GM12878 (cell line): Measurements from ENCODE around the gene PRSS1. TPM values are rescaled to one million over a fixed set of nuclear protein-coding genes. Genes with fewer than 3 reads are reported as not detected.

Experiments used
- CBX3 ChIP-seq: fragments of 200-600 bp; sonication (generic); IDR thresholded peaks from 2 replicates; pipeline ENCODE4 v1.6.1; 2016; ENCODE audit warnings: low read depth, borderline replicate concordance
- CHD2 ChIP-seq: IDR thresholded peaks from 2 replicates; pipeline ENCODE4 v1.6.1; 2011; ENCODE audit warnings: low read depth, low read length, improper control_type of control experiment, borderline replicate concordance
- CTCF ChIP-seq, 3 experiments: IDR thresholded peaks in 2 of 3; conservative IDR thresholded peaks in 1 of 3; 2 replicates each; pipeline ENCODE4 v1.5.1; 2011; ENCODE audit warnings: low read depth in 3 of 3, low read length in 3 of 3, mild to moderate bottlenecking in 3 of 3, control low read depth in 2 of 3, moderate library complexity in 2 of 3, inconsistent platforms in 1 of 3, mixed read lengths in 1 of 3; ENCODE audit not compliant: control insufficient read depth in 2 of 3, insufficient read depth in 1 of 3; ENCODE audit errors: extremely low read depth in 1 of 3
- DPF2 ChIP-seq: fragments of 450-650 bp; IDR thresholded peaks from 2 replicates; pipeline ENCODE4 v1.6.1; 2017; ENCODE audit warnings: mild to moderate bottlenecking
- EP300 ChIP-seq, 2 experiments: fragments of 150-350 bp in 1 of 2; IDR thresholded peaks; 2 replicates each; pipeline ENCODE4 v1.6.1; 2011 to 2012; ENCODE audit warnings: low read depth in 2 of 2, low read length in 2 of 2, borderline replicate concordance in 1 of 2, improper control_type of control experiment in 1 of 2, inconsistent platforms in 1 of 2; ENCODE audit not compliant: control insufficient read depth in 1 of 2
- FOS ChIP-seq: IDR thresholded peaks from 3 replicates; pipeline ENCODE4 v1.6.1; 2011; ENCODE audit warnings: borderline replicate concordance; ENCODE audit not compliant: insufficient read length; ENCODE audit errors: extremely low read depth
- GABPA ChIP-seq: IDR thresholded peaks from 2 replicates; pipeline ENCODE4 v1.6.1; 2014; ENCODE audit warnings: antibody characterized with exemption, low read depth, mild to moderate bottlenecking, inconsistent platforms
- HCFC1 ChIP-seq: fragments of 150-350 bp; IDR thresholded peaks from 2 replicates; pipeline ENCODE4 v1.6.1; 2014; ENCODE audit warnings: low read length
- JUNB ChIP-seq: IDR thresholded peaks from 2 replicates; pipeline ENCODE4 v1.6.1; 2016; ENCODE audit warnings: antibody characterized with exemption, mild to moderate bottlenecking
- JUND ChIP-seq: IDR thresholded peaks from 2 replicates; pipeline ENCODE4 v1.6.1; 2012; ENCODE audit warnings: low read depth, mild to moderate bottlenecking, low read length, improper control_type of control experiment, moderate library complexity
- NR2F1 ChIP-seq: fragments of 450-650 bp; conservative IDR thresholded peaks from 2 replicates; pipeline ENCODE4 v1.6.1; 2017; ENCODE audit warnings: mild to moderate bottlenecking
- POLR2AphosphoS2 ChIP-seq: IDR thresholded peaks from 2 replicates; pipeline ENCODE4 v1.6.1; 2011; ENCODE audit warnings: low read depth, mild to moderate bottlenecking, low read length, improper control_type of control experiment, moderate library complexity
- REST ChIP-seq: IDR thresholded peaks from 2 replicates; pipeline ENCODE4 v1.6.1; 2012; ENCODE audit warnings: mild to moderate bottlenecking, low read depth, low read length
- SREBF1 ChIP-seq: IDR thresholded peaks from 2 replicates; pipeline ENCODE4 v1.6.1; 2012; ENCODE audit warnings: mild to moderate bottlenecking, low read length
- STAT1 ChIP-seq: fragments of 450-650 bp; conservative IDR thresholded peaks from 2 replicates; pipeline ENCODE4 v1.6.1; 2014; ENCODE audit warnings: antibody characterized with exemption, mild to moderate bottlenecking
- SUZ12 ChIP-seq: fragments of 200-600 bp; sonication (generic); IDR thresholded peaks from one replicate; pipeline ENCODE4 v1.6.1; 2018; ENCODE audit warnings: antibody characterized with exemption, mild to moderate bottlenecking; ENCODE audit not compliant: unreplicated experiment
- TAF1 ChIP-seq: IDR thresholded peaks from 2 replicates; pipeline ENCODE4 v1.6.1; 2011; ENCODE audit warnings: mild to moderate bottlenecking, low read depth, low read length, borderline replicate concordance
- YY1 ChIP-seq: IDR thresholded peaks from 2 replicates; pipeline ENCODE4 v1.6.1; 2011; ENCODE audit warnings: low read depth, mild to moderate bottlenecking, low read length
- ZBED1 ChIP-seq: IDR thresholded peaks from 2 replicates; pipeline ENCODE4 v1.6.1; 2016; ENCODE audit warnings: borderline replicate concordance
- polyA plus RNA-seq, 11 experiments: library from polyadenylated mRNA; depleted of rRNA in 4 of 11; unstranded in 6 of 11; stranded (reverse) in 5 of 11; fragments of >200 nt; fragmentation: Nextera tagmentation in 4 of 11; fragmentation: Illumina TruSeq in 1 of 11; extraction: Ambion mirVana in 4 of 11; extraction: Trizol in 1 of 11; gene quantifications; 1 replicate in 1 of 11; 2 replicates in 10 of 11; pipeline versions ENCODE4 v1.2.1 to v1.2.3, GENCODE V29; 2011 to 2016; ENCODE audit warnings: inconsistent platforms in 2 of 11, missing spikeins in 2 of 11, low read depth in 1 of 11
- total RNA-seq, 4 experiments: library from RNA; depleted of rRNA in 3 of 4; stranded (reverse); fragments of >200 nt in 3 of 4; fragmentation: Illumina TruSeq in 1 of 4; extraction: Trizol in 1 of 4; gene quantifications; 2 replicates each; pipeline versions ENCODE4 v1.2.1 to v1.2.3, GENCODE V29; 2013 to 2021
- TF ChIP-seq, protein P1 (sequence below): fragments of 450-650 bp; IDR thresholded peaks from 2 replicates; pipeline ENCODE4 v1.6.1; 2018; ENCODE audit warnings: mild to moderate bottlenecking, low read depth, moderate library complexity; ENCODE audit not compliant: partially characterized antibody
- TF ChIP-seq, protein P2 (sequence below): IDR thresholded peaks from 2 replicates; pipeline ENCODE4 v1.6.1; 2012; ENCODE audit warnings: low read length, inconsistent platforms

PRSS1 gene
- total and polyA plus RNA-seq, 10 of the 15 experiments (the other 5 are each of a cell fraction or from before 2014, with no cell fraction given), result 11.9 TPM; not detected in 9

GRCh38 chr7:142771353-142771723, 22.1 kb downstream of the PRSS1 start (continued):
- TF ChIP-seq CTCF (IDR thresholded peaks at IDR 0.05 in 2 of 3, conservative IDR thresholded peaks at IDR 0.05 in 1 of 3; ENCODE audit: control insufficient read depth in 2 of 3, extremely low read depth in 1 of 3, insufficient read depth in 1 of 3, low read depth in 3 of 3, low read length in 3 of 3) (no peak), TAF1 (no peak), FOS (no peak), REST (no peak), JUND (no peak), EP300 (IDR thresholded peaks at IDR 0.05; ENCODE audit: borderline replicate concordance in 1 of 2, control insufficient read depth in 1 of 2, low read depth in 2 of 2, low read length in 2 of 2) (peak; percentile 43 to 51; a peak in 2 of 4 replicates), CHD2 (0 out of 2 replicates have a peak, but pooled peaks have one; percentile 22), STAT1 (no peak), POLR2AphosphoS2 (no peak), GABPA (no peak), YY1 (no peak), ZBED1 (no peak), HCFC1 (no peak), SUZ12 (no peak), DPF2 (peak; percentile 46; the same call in 1 of the 2 replicates), JUNB (peak; percentile 52), SREBF1 (no peak), CBX3 (no peak), NR2F1 (peak; percentile 49; the same call in 1 of the 2 replicates)
- TF ChIP-seq, protein P1, sequence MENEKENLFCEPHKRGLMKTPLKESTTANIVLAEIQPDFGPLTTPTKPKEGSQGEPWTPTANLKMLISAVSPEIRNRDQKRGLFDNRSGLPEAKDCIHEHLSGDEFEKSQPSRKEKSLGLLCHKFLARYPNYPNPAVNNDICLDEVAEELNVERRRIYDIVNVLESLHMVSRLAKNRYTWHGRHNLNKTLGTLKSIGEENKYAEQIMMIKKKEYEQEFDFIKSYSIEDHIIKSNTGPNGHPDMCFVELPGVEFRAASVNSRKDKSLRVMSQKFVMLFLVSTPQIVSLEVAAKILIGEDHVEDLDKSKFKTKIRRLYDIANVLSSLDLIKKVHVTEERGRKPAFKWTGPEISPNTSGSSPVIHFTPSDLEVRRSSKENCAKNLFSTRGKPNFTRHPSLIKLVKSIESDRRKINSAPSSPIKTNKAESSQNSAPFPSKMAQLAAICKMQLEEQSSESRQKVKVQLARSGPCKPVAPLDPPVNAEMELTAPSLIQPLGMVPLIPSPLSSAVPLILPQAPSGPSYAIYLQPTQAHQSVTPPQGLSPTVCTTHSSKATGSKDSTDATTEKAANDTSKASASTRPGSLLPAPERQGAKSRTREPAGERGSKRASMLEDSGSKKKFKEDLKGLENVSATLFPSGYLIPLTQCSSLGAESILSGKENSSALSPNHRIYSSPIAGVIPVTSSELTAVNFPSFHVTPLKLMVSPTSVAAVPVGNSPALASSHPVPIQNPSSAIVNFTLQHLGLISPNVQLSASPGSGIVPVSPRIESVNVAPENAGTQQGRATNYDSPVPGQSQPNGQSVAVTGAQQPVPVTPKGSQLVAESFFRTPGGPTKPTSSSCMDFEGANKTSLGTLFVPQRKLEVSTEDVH, result no peak
- TF ChIP-seq, protein P2, sequence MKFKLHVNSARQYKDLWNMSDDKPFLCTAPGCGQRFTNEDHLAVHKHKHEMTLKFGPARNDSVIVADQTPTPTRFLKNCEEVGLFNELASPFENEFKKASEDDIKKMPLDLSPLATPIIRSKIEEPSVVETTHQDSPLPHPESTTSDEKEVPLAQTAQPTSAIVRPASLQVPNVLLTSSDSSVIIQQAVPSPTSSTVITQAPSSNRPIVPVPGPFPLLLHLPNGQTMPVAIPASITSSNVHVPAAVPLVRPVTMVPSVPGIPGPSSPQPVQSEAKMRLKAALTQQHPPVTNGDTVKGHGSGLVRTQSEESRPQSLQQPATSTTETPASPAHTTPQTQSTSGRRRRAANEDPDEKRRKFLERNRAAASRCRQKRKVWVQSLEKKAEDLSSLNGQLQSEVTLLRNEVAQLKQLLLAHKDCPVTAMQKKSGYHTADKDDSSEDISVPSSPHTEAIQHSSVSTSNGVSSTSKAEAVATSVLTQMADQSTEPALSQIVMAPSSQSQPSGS, result peak; percentile 69
